CD4-positive, alpha-beta T cell treated with Interleukin-21 for 1 hour (primary cell): ENCODE measurements around the gene CLCNKA.
A peak's percentile ranks its signal among the peaks of the same experiment; 100 is the strongest.

ENCODE experiments used
- DNase-seq: peaks from one replicate; pipeline ENCODE4 v3.0.0-alpha.2; 2020

Gene CLCNKA

GRCh38 chr1:16066245-16066644 lies 44.4 kb downstream of the CLCNKA start:
- DNase-seq: no peak

GRCh38 chr1:16067127-16067768 lies 45.4 kb downstream of the CLCNKA start:
- DNase-seq: no peak

- no peak for DNase-seq
Observed at GRCh38 chr1:16067933-16068332, 46.1 kb downstream of the CLCNKA start.

- no peak for DNase-seq
Observed at GRCh38 chr1:16068356-16069270, 46.8 kb downstream of the CLCNKA start.

GRCh38 chr1:16070640-16071355 lies 49.0 kb downstream of the CLCNKA start:
- no peak for DNase-seq

- DNase-seq: no peak
Observed at GRCh38 chr1:16071614-16072013, 49.8 kb downstream of the CLCNKA start.

GRCh38 chr1:16072095-16072494 lies 50.3 kb downstream of the CLCNKA start:
- no peak for DNase-seq

GRCh38 chr1:16072616-16073484 lies 51.0 kb downstream of the CLCNKA start:
- DNase-seq: no peak

- peak; percentile 34 for DNase-seq
Observed at GRCh38 chr1:16073490-16074119, 51.8 kb downstream of the CLCNKA start, which contains the start of gene FAM131C. FAM131C (minus strand) TSS chr1:16073651; CDS start chr1:16073442, 209 bp downstream.

GRCh38 chr1:16074217-16074616 lies 52.4 kb downstream of the CLCNKA start:
- no peak for DNase-seq

GRCh38 chr1:16075337-16076030 lies 53.6 kb downstream of the CLCNKA start:
- DNase-seq: no peak

GRCh38 chr1:16076031-16076864 lies 54.4 kb downstream of the CLCNKA start:
- no peak for DNase-seq

- DNase-seq: no peak
Observed at GRCh38 chr1:16076865-16077238, 55.0 kb downstream of the CLCNKA start.

GRCh38 chr1:16077406-16078245 lies 55.8 kb downstream of the CLCNKA start:
- DNase-seq: no peak

- peak; percentile 79 for DNase-seq
Observed at GRCh38 chr1:16078925-16079656, 57.3 kb downstream of the CLCNKA start.

GRCh38 chr1:16080422-16081150 lies 58.8 kb downstream of the CLCNKA start:
- DNase-seq: no peak

- no peak for DNase-seq
Observed at GRCh38 chr1:16081636-16082035, 59.8 kb downstream of the CLCNKA start.
